Measurements from ENCODE around the gene URI1. TPM values are rescaled to one million over a fixed set of nuclear protein-coding genes. Genes with fewer than 3 reads are reported as not detected.
"Not testable (repeated sequence)": the region's sequence is repeated elsewhere in the genome, so short reads cannot be mapped to it uniquely, and the experiment has no call there.

The URI1 gene, protein sequence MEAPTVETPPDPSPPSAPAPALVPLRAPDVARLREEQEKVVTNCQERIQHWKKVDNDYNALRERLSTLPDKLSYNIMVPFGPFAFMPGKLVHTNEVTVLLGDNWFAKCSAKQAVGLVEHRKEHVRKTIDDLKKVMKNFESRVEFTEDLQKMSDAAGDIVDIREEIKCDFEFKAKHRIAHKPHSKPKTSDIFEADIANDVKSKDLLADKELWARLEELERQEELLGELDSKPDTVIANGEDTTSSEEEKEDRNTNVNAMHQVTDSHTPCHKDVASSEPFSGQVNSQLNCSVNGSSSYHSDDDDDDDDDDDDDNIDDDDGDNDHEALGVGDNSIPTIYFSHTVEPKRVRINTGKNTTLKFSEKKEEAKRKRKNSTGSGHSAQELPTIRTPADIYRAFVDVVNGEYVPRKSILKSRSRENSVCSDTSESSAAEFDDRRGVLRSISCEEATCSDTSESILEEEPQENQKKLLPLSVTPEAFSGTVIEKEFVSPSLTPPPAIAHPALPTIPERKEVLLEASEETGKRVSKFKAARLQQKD
- total RNA-seq (10 to 100 TPM; 77.5 to 91.1 TPM), polyA plus RNA-seq (ENCODE audit: insufficient read length in 2 of 2) (10 to 100 TPM; 72.7 to 91.7 TPM)
- long read RNA-seq, donor 1, transcript URI1-202 (11 exons, 3,444 nt): minor isoform, 8 of 77 reads
- long read RNA-seq, donor 1, transcript URI1-211 (3 exons, 1,032 nt): major isoform, 11 of 77 reads
- long read RNA-seq, donor 1, partial matches to known transcripts: 54 of 77 reads
- long read RNA-seq, donor 1, other reads (novel, unspliced or antisense): 0 of 77 reads
- long read RNA-seq, donor 2, partial matches to known transcripts: 6 of 11 reads
- long read RNA-seq, donor 2, other reads (novel, unspliced or antisense): 0 of 11 reads
- long read RNA-seq, donor 3, transcript URI1-202 (11 exons, 3,444 nt): major isoform, 8 of 22 reads
- long read RNA-seq, donor 3, partial matches to known transcripts: 13 of 22 reads
- long read RNA-seq, donor 3, other reads (novel, unspliced or antisense): 0 of 22 reads
- long read RNA-seq, donor 4, transcript URI1-211 (3 exons, 1,032 nt): major isoform, 6 of 83 reads
- long read RNA-seq, donor 4, transcript URI1-202 (11 exons, 3,444 nt): major isoform, 6 of 83 reads
- long read RNA-seq, donor 4, partial matches to known transcripts: 68 of 83 reads
- long read RNA-seq, donor 4, other reads (novel, unspliced or antisense): 0 of 83 reads

- Histone ChIP-seq H3K4me3 (ENCODE audit: low read depth, low read length) (peak within 1 kb of the TSS; percentile 69), H3K36me3 (ENCODE audit: control insufficient read depth, insufficient read depth, low read length) (no peaks in the 10 kb centered on the region), H3K27ac (ENCODE audit: low read depth, low read length) (no peak within 1 kb of the TSS), H3K27me3 (ENCODE audit: control insufficient read depth, insufficient read depth, low read length) (no peaks in the 10 kb centered on the region), H3K4me1 (ENCODE audit: control insufficient read depth, insufficient read depth, low read length) (peaks cover 16% of the 10 kb centered on the region), H3K9me3 (ENCODE audit: control insufficient read depth, insufficient read depth, low read length) (peaks cover 3% of the 10 kb centered on the region)
- DNase-seq (ENCODE audit: low read depth in 4 of 6, low spot score in 6 of 6): peak; percentile 52 to 96 (median 80)
- WGBS (ENCODE audit: insufficient coverage): under 1% methylated on average over 49 of the region's 59 CpGs
Observed at GRCh38 chr19:29941828-29942403, at the start of gene URI1. Gene URI1 (plus strand): TSS chr19:29942239. CDS start chr19:29942548, 309 bp downstream.

DNA sequence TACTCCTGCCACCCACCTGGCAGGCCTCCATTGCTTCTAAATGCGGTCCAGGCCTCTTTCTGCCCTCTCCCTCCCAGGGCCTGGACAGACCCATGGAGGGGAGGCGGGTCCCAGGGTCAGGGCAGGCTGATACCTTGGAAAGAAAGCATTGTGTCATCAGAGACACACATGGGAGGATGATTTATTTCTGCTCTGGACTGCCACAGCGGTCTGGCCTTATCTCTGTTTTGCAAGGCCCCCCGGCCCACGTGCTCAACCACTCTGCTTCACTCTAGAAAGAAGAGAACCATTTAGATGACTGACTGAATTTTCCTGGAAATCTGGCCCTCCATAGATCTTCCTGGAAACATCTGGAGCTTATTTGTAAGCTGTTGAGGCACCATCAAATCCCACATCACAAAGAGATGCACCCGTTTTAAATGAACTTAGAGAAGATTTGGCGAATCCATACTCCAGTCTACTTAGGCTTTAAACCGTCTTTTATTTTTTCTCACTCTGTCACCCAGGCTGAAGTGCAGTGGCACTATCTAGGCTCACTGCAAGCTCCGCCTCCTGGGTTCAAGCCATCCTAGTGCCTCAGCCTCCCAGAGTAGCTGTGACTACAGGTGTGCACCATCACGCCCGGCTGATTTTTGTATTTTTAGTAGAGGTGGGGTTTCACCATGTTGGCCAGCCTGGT lies 48.3 kb upstream of the URI1 start:
- Histone ChIP-seq H3K36me3 (ENCODE audit: control insufficient read depth, insufficient read depth, low read length) (no peaks in the 10 kb centered on the region), H3K9me3 (ENCODE audit: control insufficient read depth, insufficient read depth, low read length) (no peaks in the 10 kb centered on the region), H3K4me3 (ENCODE audit: low read depth, low read length) (no peak overlapping the region), H3K4me1 (ENCODE audit: control insufficient read depth, insufficient read depth, low read length) (no peaks in the 10 kb centered on the region), H3K27ac (ENCODE audit: low read depth, low read length) (no peak overlapping the region), H3K27me3 (ENCODE audit: control insufficient read depth, insufficient read depth, low read length) (no peaks in the 10 kb centered on the region)
- DNase-seq (ENCODE audit: low read depth in 4 of 6, low spot score in 6 of 6): no peak
- 77% methylated on average over 8 of the region's 11 CpGs for whole genome bisulfite sequencing (ENCODE audit: insufficient coverage)

- H3K4me3 ChIP-seq (ENCODE audit: low read depth, low read length): no peak overlapping the region
- H3K27me3 ChIP-seq (ENCODE audit: control insufficient read depth, insufficient read depth, low read length): no peaks in the 10 kb centered on the region
- H3K4me1 ChIP-seq (ENCODE audit: control insufficient read depth, insufficient read depth, low read length): no peaks in the 10 kb centered on the region
- DNase-seq (ENCODE audit: low read depth in 4 of 6, low spot score in 6 of 6): no peak
- no peak overlapping the region for H3K27ac ChIP-seq (ENCODE audit: low read depth, low read length)
- no peaks in the 10 kb centered on the region for H3K9me3 ChIP-seq (ENCODE audit: control insufficient read depth, insufficient read depth, low read length)
- no peaks in the 10 kb centered on the region for H3K36me3 ChIP-seq (ENCODE audit: control insufficient read depth, insufficient read depth, low read length)
- WGBS (ENCODE audit: insufficient coverage): 64% methylated on average over 3 of the region's 6 CpGs
Observed at GRCh38 chr19:29896802-29897201, 45.2 kb upstream of the URI1 start.

GRCh38 chr19:29897466-29897865 lies 44.6 kb upstream of the URI1 start:
- H3K4me3 ChIP-seq (ENCODE audit: low read depth, low read length): no peak overlapping the region
- WGBS (ENCODE audit: insufficient coverage): no CpG with 5 or more reads among the region's 3 CpGs

DNA sequence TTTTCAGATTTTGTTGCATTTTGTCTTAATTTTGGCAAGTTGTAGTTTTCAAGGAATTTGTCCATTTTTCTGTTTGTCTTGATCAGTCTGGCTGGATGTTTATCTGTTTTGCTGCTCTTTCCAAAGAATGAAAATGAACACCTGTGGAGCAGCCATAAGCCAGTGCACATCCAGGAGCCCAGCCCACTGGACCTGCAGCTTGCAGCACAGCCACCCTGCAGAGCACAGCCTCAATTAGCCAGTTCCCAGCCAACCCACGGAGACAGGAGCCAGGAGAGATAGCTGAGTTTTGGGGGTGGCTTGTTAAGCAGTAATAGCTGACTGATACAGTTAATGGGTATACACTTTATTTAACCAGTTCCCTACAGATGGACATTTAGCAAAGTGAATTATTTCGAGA lies 38.0 kb upstream of the URI1 start:
- no peak overlapping the region for H3K4me3 ChIP-seq (ENCODE audit: low read depth, low read length)
- no peak overlapping the region for H3K27ac ChIP-seq (ENCODE audit: low read depth, low read length)
- 100% methylated on average over 1 of the region's 2 CpGs for WGBS (ENCODE audit: insufficient coverage)
- H3K36me3 ChIP-seq (ENCODE audit: control insufficient read depth, insufficient read depth, low read length): no peaks in the 10 kb centered on the region
- no peaks in the 10 kb centered on the region for H3K9me3 ChIP-seq (ENCODE audit: control insufficient read depth, insufficient read depth, low read length)
- H3K27me3 ChIP-seq (ENCODE audit: control insufficient read depth, insufficient read depth, low read length): no peaks in the 10 kb centered on the region
- peaks cover 3% of the 10 kb centered on the region for H3K4me1 ChIP-seq (ENCODE audit: control insufficient read depth, insufficient read depth, low read length)
- DNase-seq (ENCODE audit: low read depth in 4 of 6, low spot score in 6 of 6): no peak

More at GRCh38 chr19:29897466-29897865, 44.6 kb upstream of the URI1 start:
- H3K36me3 ChIP-seq (ENCODE audit: control insufficient read depth, insufficient read depth, low read length): no peaks in the 10 kb centered on the region
- no peak for DNase-seq (ENCODE audit: low read depth in 4 of 6, low spot score in 6 of 6)
- H3K9me3 ChIP-seq (ENCODE audit: control insufficient read depth, insufficient read depth, low read length): no peaks in the 10 kb centered on the region
- no peaks in the 10 kb centered on the region for H3K27me3 ChIP-seq (ENCODE audit: control insufficient read depth, insufficient read depth, low read length)
- H3K27ac ChIP-seq (ENCODE audit: low read depth, low read length): no peak overlapping the region
- no peaks in the 10 kb centered on the region for H3K4me1 ChIP-seq (ENCODE audit: control insufficient read depth, insufficient read depth, low read length)

DNA sequence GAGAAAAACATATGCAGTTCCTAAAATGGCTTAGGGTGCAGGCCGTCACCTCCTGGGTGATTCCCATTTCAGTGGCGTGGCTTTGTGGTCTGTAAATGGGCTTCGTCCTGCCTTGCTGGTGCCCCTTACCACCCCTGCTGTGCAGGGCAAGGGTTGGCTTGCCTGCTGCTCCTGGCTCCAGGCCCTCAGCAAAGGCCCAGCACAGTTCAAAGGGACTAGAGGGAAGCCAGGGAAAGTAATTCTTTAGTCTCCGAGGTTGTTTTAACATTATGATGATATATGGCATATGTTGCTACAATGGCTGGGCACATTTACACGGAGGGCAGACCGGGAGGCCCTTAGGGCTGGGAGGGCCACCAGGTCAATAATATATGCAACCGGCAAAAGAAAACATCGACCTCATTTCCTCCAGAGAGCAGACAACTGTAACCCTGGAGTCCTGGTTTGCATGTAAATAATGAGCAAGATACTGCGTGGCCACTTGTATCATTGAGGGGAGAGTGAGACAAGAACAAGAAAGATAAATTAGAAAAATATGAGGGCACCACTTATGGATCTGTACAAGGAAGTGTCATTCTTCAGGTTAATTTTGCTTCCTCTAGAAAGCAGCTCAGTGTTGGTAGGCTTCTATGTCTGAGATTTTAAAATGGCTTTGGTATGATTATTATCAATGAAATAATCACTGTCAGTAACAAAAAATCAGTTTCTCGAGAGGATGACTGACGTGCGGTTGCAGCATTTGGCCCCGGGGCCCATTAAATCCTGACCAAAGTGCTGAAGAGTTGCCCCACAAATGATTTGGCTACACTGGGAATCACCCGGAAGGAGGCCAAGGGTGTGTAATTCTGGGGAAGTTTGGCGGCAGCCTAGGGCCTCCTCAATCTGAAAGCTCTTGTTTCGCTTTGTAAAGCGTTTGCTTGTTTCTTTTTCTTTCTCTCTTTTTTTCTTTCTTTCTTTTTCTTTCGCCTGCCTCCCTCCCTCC lies 32.8 kb upstream of the URI1 start:
- no peaks in the 10 kb centered on the region for H3K27me3 ChIP-seq (ENCODE audit: control insufficient read depth, insufficient read depth, low read length)
- H3K4me1 ChIP-seq (ENCODE audit: control insufficient read depth, insufficient read depth, low read length): peaks cover 4% of the 10 kb centered on the region
- no peaks in the 10 kb centered on the region for H3K36me3 ChIP-seq (ENCODE audit: control insufficient read depth, insufficient read depth, low read length)
- H3K27ac ChIP-seq (ENCODE audit: low read depth, low read length): no peak overlapping the region
- no peaks in the 10 kb centered on the region for H3K9me3 ChIP-seq (ENCODE audit: control insufficient read depth, insufficient read depth, low read length)
- no peak overlapping the region for H3K4me3 ChIP-seq (ENCODE audit: low read depth, low read length)
- DNase-seq (ENCODE audit: low read depth in 4 of 6, low spot score in 6 of 6): no peak
- WGBS (ENCODE audit: insufficient coverage): 49% methylated on average over 17 of the region's 18 CpGs

GRCh38 chr19:29914933-29915332 lies 27.1 kb upstream of the URI1 start:
- no peaks in the 10 kb centered on the region for H3K27me3 ChIP-seq (ENCODE audit: control insufficient read depth, insufficient read depth, low read length)
- no peaks in the 10 kb centered on the region for H3K9me3 ChIP-seq (ENCODE audit: control insufficient read depth, insufficient read depth, low read length)
- DNase-seq (ENCODE audit: low read depth in 4 of 6, low spot score in 6 of 6): no peak
- H3K36me3 ChIP-seq (ENCODE audit: control insufficient read depth, insufficient read depth, low read length): no peaks in the 10 kb centered on the region
- no peak overlapping the region for H3K4me3 ChIP-seq (ENCODE audit: low read depth, low read length)
- 41% methylated on average over 2 of the region's 3 CpGs for WGBS (ENCODE audit: insufficient coverage)
- no peak overlapping the region for H3K27ac ChIP-seq (ENCODE audit: low read depth, low read length)
- no peaks in the 10 kb centered on the region for H3K4me1 ChIP-seq (ENCODE audit: control insufficient read depth, insufficient read depth, low read length)

DNA sequence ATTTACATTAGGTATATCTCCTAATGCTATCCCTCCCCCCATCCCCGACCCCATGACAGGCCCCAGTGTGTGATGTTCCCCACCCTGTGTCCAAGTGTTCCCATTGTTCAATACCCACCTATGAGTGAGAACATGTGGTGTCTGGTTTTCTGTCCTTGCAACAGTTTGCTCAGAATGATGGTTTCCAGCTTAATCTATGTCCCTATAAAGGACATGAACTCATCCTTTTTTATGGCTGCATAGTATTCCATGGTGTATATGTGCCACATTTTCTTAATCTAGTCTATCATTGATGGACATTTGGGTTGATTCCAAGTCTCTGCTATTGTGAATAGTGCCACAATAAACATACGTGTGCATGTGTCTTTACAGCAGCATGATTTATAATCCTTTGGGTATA lies 26.2 kb upstream of the URI1 start:
- H3K9me3 ChIP-seq (ENCODE audit: control insufficient read depth, insufficient read depth, low read length); H3K36me3 ChIP-seq (ENCODE audit: control insufficient read depth, insufficient read depth, low read length); H3K4me3 ChIP-seq (ENCODE audit: low read depth, low read length); DNase-seq (ENCODE audit: low read depth in 4 of 6, low spot score in 6 of 6); H3K27ac ChIP-seq (ENCODE audit: low read depth, low read length); H3K4me1 ChIP-seq (ENCODE audit: control insufficient read depth, insufficient read depth, low read length); H3K27me3 ChIP-seq (ENCODE audit: control insufficient read depth, insufficient read depth, low read length): not testable (repeated sequence)
- no CpG with 5 or more reads among the region's 2 CpGs for WGBS (ENCODE audit: insufficient coverage)

All from spinal cord (tissue), 10 donors.